SH-SY5Y (cell line): ENCODE data around the gene VAV2.

Experiments used
- GATA2 ChIP-seq: IDR thresholded peaks from 2 replicates; pipeline ENCODE4 v1.6.1; 2011; ENCODE audit warnings: mild to moderate bottlenecking, low read depth, low read length
- GATA3 ChIP-seq: IDR thresholded peaks from 2 replicates; pipeline ENCODE4 v1.6.1; 2011; ENCODE audit warnings: low read depth, mild to moderate bottlenecking, low read length, moderate library complexity

The VAV2 gene

DNA sequence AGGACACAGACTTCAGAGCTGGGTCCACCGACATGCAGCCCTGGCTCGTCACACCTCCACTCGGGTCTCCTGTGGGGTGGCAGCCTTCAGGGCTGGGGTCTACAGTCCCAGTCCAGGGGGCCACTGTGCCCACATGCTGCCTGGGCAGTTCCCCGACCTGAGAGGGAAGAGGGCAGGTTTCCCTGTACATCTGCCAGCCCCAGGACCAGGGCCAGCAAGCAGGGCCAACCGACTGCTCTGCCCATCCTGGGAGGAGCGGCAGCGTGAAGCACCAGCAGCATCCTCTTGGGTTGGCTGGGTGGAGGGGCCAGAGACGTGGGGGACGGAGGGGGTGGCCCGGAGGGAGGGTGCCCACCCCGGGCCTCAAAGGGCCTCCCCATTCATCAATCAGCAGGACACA is 133.4 kb downstream of the VAV2 start:
- TF ChIP-seq GATA2 (no peak), GATA3 (no peak)

DNA sequence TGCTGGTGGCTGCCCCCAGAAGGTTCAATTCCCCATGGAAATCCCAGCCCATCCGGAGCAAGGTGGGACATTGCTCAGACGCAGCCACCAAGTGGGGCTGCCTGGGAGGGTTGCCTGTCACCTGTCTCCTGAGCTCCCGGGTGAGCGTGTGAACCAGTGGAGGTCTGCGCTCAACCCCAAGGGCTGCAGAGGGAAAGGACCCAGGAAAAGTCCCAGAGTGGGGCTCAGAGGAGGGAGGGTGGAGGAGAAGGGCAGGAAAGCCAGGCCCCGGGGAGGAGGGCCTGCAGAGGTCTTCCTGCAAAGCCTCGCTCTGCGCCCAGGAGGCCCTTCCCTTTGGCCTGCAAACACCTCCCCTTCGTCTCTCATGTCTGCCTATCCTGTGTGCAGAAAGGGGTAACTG is 134.5 kb downstream of the VAV2 start:
- TF ChIP-seq GATA3 (no peak), GATA2 (no peak)

DNA sequence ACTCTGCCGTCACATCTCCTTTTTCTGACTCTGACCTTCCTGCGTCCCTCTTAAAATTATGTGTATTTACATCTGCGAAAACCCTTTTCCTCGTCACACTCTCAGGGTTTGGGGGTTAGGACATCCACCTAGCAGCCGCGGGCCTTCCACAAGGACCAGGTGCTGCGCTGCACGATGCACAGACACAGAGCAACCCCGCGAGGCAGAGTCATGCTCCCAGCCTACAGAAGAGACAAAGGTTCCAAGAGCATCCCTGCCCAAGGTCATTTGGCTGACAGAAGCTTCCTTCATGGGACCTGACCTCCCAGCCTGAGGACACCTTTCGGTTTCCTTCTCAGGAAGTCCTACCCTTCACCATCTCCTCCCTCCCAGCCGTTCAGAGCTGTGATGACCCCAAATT is 135.3 kb downstream of the VAV2 start:
- TF ChIP-seq GATA3 (no peak), GATA2 (no peak)

DNA sequence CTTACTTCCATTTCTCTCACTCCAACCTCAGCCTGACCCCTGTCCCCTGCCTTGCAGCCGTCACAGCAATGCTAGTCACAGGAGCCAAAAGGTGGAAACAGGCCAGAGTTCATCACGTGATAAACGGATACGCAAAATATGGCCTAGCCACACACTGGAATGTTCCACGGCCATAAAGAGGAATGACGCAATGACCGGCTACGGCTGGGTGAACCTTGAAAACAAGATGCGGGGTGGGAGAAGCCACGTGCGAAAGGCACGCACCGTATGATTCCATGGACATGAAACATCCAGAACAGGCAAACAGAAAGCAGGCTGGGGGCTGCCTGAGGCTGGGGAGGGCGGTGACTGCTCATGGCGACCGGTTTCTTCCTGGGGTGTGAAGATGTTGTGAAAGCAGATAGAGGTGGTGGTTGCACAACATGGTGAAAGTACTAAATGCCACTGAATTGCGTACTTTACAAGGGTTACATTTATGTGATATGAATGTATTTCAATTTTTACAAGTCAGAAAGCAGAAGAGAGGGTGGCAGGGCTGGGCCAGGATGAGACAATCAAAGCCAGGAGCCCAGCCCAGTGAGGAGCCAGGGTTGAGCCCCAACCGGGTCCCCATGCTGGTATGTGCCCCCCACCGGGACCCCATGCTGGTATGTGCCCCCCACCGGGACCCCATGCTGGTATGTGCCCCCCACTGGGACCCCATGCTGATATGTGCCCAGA is 136.2 kb downstream of the VAV2 start:
- TF ChIP-seq GATA2 (no peak), GATA3 (no peak)

DNA sequence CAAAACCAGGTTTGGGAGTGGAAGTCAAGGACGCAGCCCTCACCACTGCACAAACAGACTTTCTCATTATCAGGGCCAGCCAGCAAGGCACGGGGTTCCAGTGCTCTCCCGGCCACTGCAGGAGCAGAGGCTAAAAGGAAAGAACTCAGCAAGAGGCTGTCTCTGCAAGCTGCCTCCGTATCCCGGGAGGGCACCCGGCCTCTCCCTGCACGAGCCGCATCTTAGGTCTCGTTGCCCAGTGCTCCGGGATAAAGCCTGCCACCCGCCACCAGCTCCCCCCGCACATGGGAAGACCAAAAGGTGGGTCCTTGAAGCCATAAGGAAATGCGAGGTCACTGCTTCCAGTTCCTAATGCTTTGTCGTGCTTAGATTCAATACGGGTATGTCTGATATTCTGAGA is 136.8 kb downstream of the VAV2 start:
- TF ChIP-seq GATA3 = no peak
- TF ChIP-seq GATA2 = no peak

DNA sequence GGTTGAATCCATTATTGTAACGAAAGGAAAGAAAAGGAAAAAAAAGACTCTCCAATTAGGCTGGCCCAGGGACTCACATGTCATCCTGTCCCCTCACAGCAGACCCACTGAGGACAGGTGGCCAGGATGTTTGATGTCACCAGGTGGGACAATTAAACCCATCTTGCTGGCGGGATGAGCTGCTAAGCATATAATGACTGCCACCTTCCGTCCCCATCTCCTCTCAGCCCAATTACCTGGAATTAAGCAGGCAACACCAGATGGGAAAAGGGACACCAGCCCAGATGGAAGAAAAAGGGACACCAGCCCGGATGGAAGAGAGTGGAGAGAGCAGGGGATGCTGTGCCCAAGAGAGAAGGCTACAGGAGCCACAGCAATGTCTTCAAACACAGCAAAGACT is 137.4 kb downstream of the VAV2 start:
- TF ChIP-seq GATA3 (no peak), GATA2 (no peak)

DNA sequence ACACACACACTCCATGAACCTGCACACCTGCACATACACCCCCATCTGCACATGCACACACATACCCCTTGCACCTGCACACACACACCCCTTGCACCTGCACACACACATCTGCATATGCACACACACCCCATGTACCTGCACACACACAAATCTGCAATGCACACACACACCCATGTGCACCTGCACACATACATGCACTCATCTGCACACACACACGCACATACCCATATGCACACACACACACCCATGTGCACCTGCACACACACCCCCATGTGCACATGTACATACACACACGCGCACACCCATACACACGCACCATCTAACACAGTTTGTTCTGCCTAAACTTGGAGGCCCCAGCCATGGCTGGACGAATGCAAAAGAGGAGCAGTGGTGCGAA is 138.1 kb downstream of the VAV2 start:
- TF ChIP-seq GATA2 = no peak
- no peak for TF ChIP-seq GATA3

DNA sequence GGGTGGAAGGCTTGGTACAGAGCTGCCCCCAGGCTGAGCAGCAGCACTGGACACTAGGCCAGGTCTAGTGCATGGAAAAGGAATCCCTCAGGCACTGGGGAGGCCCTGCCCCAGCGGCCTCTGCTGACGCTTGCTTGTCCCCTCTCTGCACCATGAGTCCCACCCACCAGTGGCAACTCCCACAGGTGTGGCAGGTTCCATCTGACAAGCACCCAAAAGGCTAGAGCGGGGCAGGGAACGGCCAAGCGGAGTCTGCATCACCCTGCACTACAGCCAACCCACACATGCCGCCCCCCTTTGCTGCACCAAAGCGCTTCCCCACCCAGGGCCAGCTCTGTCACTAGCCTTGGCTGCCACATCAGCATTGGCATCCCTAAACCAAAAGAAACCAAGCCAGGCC is 138.8 kb downstream of the VAV2 start:
- TF ChIP-seq GATA2 (no peak), GATA3 (no peak)

DNA sequence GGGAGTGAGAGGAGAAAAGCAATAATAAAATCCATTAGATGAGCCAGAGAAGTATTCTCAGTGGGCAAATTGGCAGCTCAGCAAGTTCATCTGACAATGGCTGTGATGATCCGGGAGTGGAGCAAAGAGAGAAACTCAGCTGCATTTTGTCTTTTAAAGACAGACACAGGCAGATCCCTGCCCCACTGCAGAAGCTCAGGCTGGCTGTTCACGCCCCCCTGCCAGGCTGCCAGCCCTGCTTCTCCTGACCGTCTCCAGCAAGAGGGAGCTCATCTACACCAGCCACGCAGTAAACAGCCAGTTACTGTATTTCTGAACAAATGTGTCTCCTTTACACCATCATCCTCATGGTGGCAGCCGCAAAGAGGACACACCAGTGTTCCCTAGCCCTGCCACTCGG is 139.7 kb downstream of the VAV2 start:
- TF ChIP-seq GATA3 (no peak), GATA2 (no peak)

DNA sequence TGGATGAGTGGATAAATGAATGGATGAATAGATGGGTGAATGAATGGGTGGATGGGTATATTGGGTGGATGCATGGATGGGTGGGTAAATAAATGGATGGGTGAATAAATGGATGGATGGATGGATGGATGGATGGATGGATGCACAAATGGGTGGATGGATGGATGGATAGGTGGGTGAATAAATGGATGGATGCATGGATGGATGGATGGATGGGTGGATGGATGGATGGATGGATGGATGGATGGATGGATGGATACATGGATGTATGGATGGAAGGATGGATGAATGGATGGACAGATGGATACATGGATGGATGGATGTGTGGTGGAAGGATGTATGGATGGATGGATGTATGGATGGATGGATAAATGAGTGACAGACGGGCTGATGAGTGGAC is 140.4 kb downstream of the VAV2 start:
- no peak for TF ChIP-seq GATA3
- TF ChIP-seq GATA2 = no peak

DNA sequence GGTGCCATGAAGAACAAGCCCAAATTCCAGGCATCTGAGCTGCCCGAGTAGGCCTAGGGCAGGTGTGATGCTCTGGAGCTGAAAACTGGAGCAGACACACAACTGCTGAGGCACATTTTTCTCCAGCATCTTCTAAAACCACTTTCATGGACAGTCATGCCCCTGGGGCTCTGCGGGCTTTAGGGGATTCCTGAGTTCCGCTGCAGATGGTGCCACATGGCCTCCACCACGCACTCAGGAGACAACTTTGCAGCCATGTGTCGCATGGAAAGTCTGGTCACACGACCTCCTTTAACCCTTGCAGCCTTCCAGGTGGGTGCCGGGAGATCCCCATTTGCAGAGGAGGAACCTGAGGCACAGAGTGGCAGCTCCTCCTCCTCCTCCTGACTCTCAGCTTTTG is 141.2 kb downstream of the VAV2 start:
- TF ChIP-seq GATA3 (no peak), GATA2 (no peak)

DNA sequence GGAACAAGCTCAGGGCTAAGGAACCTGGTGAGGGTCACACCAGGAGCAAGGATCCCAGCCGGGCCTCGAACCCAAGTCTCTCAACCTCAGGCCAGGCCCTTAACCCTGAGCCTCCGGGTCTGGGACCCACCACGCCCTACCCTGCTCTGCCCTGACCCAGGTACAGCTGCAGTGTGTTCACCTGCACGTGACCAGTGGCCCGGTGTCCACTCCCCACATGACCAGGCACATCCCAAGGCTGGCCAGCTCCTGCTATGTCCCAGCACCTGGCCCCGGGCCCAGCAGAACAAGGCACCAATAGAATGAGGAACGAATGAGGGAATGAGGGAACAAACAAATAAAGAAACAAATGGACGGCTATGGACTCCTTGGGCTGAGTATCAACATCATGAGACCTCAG is 142.0 kb downstream of the VAV2 start:
- TF ChIP-seq GATA3 = no peak
- no peak for TF ChIP-seq GATA2

DNA sequence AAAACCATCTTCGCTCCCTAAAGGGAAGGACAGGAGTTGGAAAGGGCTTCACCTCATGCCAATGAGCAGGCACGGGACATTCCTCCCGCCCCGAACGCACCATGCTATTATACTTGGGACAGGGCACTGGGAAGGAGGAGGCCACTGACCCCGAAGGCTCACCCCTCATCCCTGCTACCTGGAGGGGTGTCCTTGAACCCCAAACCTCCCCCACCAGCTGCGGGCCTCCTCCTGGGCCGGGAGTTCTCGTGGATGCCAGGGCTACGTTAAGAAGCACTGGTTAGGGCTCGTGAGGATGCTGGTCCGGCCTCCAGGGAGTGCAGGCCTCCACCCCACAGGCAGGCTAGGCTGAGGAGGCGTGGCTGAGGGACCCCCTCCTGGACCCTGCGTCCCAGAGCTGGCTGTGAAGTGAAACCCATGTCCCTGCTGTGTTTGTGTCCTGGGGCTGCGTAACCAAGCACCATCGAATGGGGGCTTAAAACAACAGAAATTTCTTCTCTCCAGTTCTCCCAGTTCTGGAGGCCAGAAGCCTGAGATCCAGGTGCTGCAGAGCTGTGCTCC is 142.9 kb downstream of the VAV2 start:
- TF ChIP-seq GATA2 = no peak
- TF ChIP-seq GATA3 = no peak

DNA sequence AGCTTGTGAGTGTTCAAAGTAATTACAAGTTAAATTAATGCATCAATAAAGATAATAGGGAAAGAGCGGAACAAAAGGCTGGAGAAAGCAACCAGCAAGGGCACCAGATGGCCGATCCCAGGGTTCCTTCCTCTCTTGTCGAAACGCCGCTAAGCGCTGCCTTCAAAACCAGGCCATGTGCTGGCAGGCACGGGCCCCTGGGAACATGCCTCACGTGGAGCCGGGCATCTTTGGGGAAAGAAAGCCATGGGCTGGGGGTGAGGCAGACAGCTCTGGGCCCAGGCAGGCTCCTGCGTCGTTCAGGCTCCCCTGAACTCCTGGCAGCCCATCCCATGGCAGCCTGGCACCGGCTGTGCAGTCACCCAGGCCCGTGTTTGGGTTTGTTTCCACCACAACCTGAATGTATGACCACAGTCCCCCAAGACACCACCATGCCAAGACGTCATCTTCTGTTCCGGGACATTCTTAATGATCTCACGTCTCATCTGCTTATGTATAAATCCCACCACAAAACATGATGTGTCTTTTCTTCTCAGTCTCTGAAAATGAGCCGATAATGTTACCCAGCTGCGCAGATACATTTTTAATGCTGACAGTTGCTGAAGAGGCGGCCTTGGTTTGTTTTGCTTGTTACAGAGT is 143.5 kb downstream of the VAV2 start:
- TF ChIP-seq GATA2 (no peak), GATA3 (no peak)

DNA sequence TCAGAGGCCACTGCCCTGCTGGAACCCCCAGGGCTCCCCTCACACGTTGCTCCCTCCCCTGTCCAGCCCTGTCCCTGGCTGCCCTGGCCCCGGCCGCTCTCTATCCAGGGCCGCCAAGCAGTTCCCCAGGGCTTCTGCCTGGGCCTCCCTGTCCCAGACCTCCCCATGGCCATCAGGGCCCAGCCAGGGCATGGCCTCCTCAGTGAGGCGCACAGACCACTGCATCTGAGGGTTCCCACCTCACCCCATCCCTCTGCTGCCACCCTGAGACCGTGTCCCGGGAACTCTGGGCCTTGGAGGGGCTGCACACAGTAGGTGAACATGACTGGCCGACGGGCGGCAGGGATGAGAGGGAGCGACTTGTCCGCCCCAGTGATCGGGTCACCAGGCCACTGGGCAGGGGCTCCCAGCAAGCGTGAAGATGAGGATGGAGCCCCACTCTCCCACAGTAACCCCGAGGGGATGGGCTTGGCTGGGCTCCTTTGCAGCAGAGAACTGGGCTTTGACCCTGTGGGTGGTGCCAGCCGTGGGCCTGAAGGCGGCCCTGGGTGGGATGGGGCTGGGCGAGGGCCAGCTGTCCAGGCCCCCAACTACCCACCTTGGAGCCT is 145.5 kb downstream of the VAV2 start:
- TF ChIP-seq GATA3 = no peak
- TF ChIP-seq GATA2 = no peak
